Loucy (cell line): Measurements from ENCODE around the gene ANKRD45.
"Not testable (repeated sequence)": the region's sequence is repeated elsewhere in the genome, so short reads cannot be mapped to it uniquely, and the experiment has no call there.

Experiments used
- H2AFZ ChIP-seq: fragments of 200-600 bp; sonication (generic); 2 replicates; pipeline ENCODE4 v1.6.0; 2016; ENCODE audit warnings: antibody characterized with exemption, mild to moderate bottlenecking, low read length, moderate library complexity
- H3F3A ChIP-seq: fragments of 200-600 bp; 2 replicates; pipeline ENCODE4 v1.6.0; 2016; ENCODE audit warnings: antibody characterized with exemption, low read depth, mild to moderate bottlenecking
- H3K27me3 ChIP-seq: fragments of 200-600 bp; sonication (generic); 2 replicates; pipeline ENCODE4 v1.6.1; 2014; ENCODE audit warnings: low read length, mild to moderate bottlenecking; ENCODE audit not compliant: insufficient read depth, poor library complexity, severe bottlenecking
- H3K36me3 ChIP-seq: fragments of 200-600 bp; sonication (generic); 2 replicates; pipeline ENCODE4 v1.6.1; 2016; ENCODE audit warnings: low read length; ENCODE audit not compliant: insufficient read depth
- H3K4me1 ChIP-seq: fragments of 200-600 bp; sonication (generic); 2 replicates; pipeline ENCODE4 v1.5.1; 2014; ENCODE audit warnings: low read length, mild to moderate bottlenecking; ENCODE audit not compliant: insufficient read depth, poor library complexity, severe bottlenecking
- H3K4me2 ChIP-seq: fragments of 200-600 bp; sonication (generic); 2 replicates; pipeline ENCODE4 v1.6.0; 2014; ENCODE audit warnings: antibody characterized with exemption, low read length, low read depth, mild to moderate bottlenecking; ENCODE audit not compliant: poor library complexity, severe bottlenecking
- H3K4me3 ChIP-seq: fragments of 200-600 bp; sonication (generic); 2 replicates; pipeline ENCODE4 v1.5.1; 2014; ENCODE audit warnings: low read length, mild to moderate bottlenecking, mixed read lengths; ENCODE audit not compliant: poor library complexity, severe bottlenecking
- H3K79me2 ChIP-seq: fragments of 200-600 bp; sonication (generic); 2 replicates; pipeline ENCODE4 v1.6.1; 2014; ENCODE audit warnings: low read length; ENCODE audit not compliant: insufficient read depth
- H3K9ac ChIP-seq: fragments of 200-600 bp; sonication (generic); 2 replicates; pipeline ENCODE4 v1.6.0; 2014; ENCODE audit warnings: mild to moderate bottlenecking, low read depth, low read length, moderate library complexity; ENCODE audit not compliant: poor library complexity, severe bottlenecking
- H3K9me2 ChIP-seq: fragments of 200-600 bp; sonication (generic); replicated peaks from 2 replicates; pipeline ENCODE4 v1.6.1; 2016; ENCODE audit warnings: low read depth, low read length, mixed read lengths
- H3K9me3 ChIP-seq: fragments of 200-600 bp; sonication (generic); 2 replicates; pipeline ENCODE4 v1.6.1; 2014; ENCODE audit warnings: mild to moderate bottlenecking, antibody characterized with exemption, low read length, low read depth; ENCODE audit not compliant: insufficient read depth
- H4K20me1 ChIP-seq: fragments of 200-600 bp; sonication (generic); 2 replicates; pipeline ENCODE4 v1.6.0; 2014; ENCODE audit warnings: antibody characterized with exemption, low read length, mild to moderate bottlenecking; ENCODE audit not compliant: insufficient read depth, poor library complexity, severe bottlenecking
- CTCF ChIP-seq: fragments of 200-600 bp; sonication (generic); conservative IDR thresholded peaks from 2 replicates; pipeline ENCODE4 v1.5.1; 2014; ENCODE audit warnings: mild to moderate bottlenecking, antibody characterized with exemption, low read length
- EZH2phosphoT487 ChIP-seq: fragments of 200-600 bp; IDR thresholded peaks from 2 replicates; pipeline ENCODE4 v1.6.1; 2018; ENCODE audit warnings: antibody characterized with exemption, mild to moderate bottlenecking, moderate library complexity, borderline replicate concordance

Gene ANKRD45

GRCh38 chr1:173596097-173596825 lies 73.4 kb downstream of the ANKRD45 start:
- Histone ChIP-seq H3K36me3 (no peaks in the 10 kb centered on the region), H3K9ac (no peak overlapping the region), H3F3A (no peaks in the 10 kb centered on the region), H2AFZ (no peak overlapping the region), H3K9me3 (no peaks in the 10 kb centered on the region; the same call in 1 of the 2 replicates), H3K4me1 (no peaks in the 10 kb centered on the region), H3K4me2 (no peak overlapping the region), H3K27me3 (no peaks in the 10 kb centered on the region), H4K20me1 (no peaks in the 10 kb centered on the region), H3K9me2 (no peaks in the 10 kb centered on the region), H3K79me2 (no peaks in the 10 kb centered on the region), H3K4me3 (no peak overlapping the region)
- no peak for TF ChIP-seq CTCF
- no peak for TF ChIP-seq EZH2phosphoT487

GRCh38 chr1:173591138-173591537 lies 78.5 kb downstream of the ANKRD45 start:
- not testable (repeated sequence) for H3K79me2 ChIP-seq, H2AFZ ChIP-seq, H3F3A ChIP-seq, H3K4me3 ChIP-seq, H3K9ac ChIP-seq, H3K4me1 ChIP-seq, H3K4me2 ChIP-seq, H3K27me3 ChIP-seq, H3K36me3 ChIP-seq, H3K9me3 ChIP-seq, H3K9me2 ChIP-seq, H4K20me1 ChIP-seq

GRCh38 chr1:173590557-173590956 lies 79.1 kb downstream of the ANKRD45 start:
- Histone ChIP-seq H3K4me3 (no peak overlapping the region), H3K4me2 (no peak overlapping the region), H3K4me1 (no peaks in the 10 kb centered on the region), H3F3A (no peaks in the 10 kb centered on the region), H4K20me1 (no peaks in the 10 kb centered on the region), H3K27me3 (no peaks in the 10 kb centered on the region), H2AFZ (no peak overlapping the region), H3K36me3 (no peaks in the 10 kb centered on the region), H3K9me2 (no peaks in the 10 kb centered on the region), H3K79me2 (no peaks in the 10 kb centered on the region), H3K9ac (no peak overlapping the region), H3K9me3 (no peaks in the 10 kb centered on the region)
- no peak for TF ChIP-seq CTCF
- TF ChIP-seq EZH2phosphoT487, result no peak
